Motor neuron (in vitro differentiated cells): ENCODE results near the gene PTPRE. TPM values are rescaled to one million over a fixed set of nuclear protein-coding genes. Genes with fewer than 3 reads are reported as not detected.

Experiments used
- ATAC-seq, 8 experiments: fragments of 200-7000 bp; cut with Tn5 transposase; replicated peaks in 6 of 8; 2 replicates each; pipeline ENCODE4 v1.8.0; 2021; ENCODE audit warnings: mild to moderate bottlenecking in 8 of 8, moderate library complexity in 8 of 8
- H3K27ac ChIP-seq, 2 donors: fragments of 250-450 bp; sonication (Bioruptor Pico); 2 replicates each; pipeline ENCODE4 v1.9.0; 2021; ENCODE audit warnings: antibody characterized with exemption in 2 of 2, mild to moderate bottlenecking in 2 of 2, moderate library complexity in 1 of 2
- H3K4me1 ChIP-seq, 2 donors: fragments of 250-450 bp; sonication (Bioruptor Pico); replicated peaks in 1 of 2; 2 replicates each; pipeline ENCODE4 v1.6.1; 2021; ENCODE audit warnings: antibody characterized with exemption in 2 of 2, mild to moderate bottlenecking in 2 of 2, moderate library complexity in 1 of 2
- H3K4me3 ChIP-seq, 5 donors: fragments of 250-450 bp; sonication (Bioruptor Pico); 2 replicates each; pipeline ENCODE4 v1.9.0; 2021; ENCODE audit warnings: antibody characterized with exemption in 5 of 5, mild to moderate bottlenecking in 5 of 5, moderate library complexity in 4 of 5
- WGBS, 10 experiments: fragments of 450-650 bp; shearing (Covaris generic); methylation state at CpG; one replicate each; pipeline ENCODE4 v1.0.0; 2022; 5-methylcytosine and 5-hydroxymethylcytosine counted together
- in situ Hi-C, 9 experiments: fragments of 400-800 bp; cut with MboI; loops; one replicate each; pipeline ENCODE4 v1.15.0; 2021; ENCODE audit warnings: low sequenced_read_pairs in 9 of 9, low pct_unique_long_range_greater_than_20kb in 2 of 9; ENCODE audit not compliant: unreplicated experiment in 9 of 9
- total RNA-seq, 8 experiments: library from RNA; unstranded; fragments of 300-600 nt; gene quantifications; 2 replicates each; pipeline versions ENCODE4 v1.2.3 to v1.2.4, GENCODE V29; 2022

PTPRE gene
- total RNA-seq, 8 experiments from 2014 or later = 0.09 to 17.6 (median 3.9) TPM

GRCh38 chr10:127905001-127905847 is 1.7 kb upstream of the PTPRE start:
- no peak for ATAC-seq
- Histone ChIP-seq H3K4me3 (no peak overlapping the region), H3K27ac (no peak overlapping the region), H3K4me1 (peaks cover 13 to 20% of the 10 kb centered on the region in 2 donors)
- in situ Hi-C loops = loop anchor here in 5 of 9 experiments (5.0 to 25.0 kb wide), 4 partner anchors 100 to 170 kb away; no protein-coding TSS in a partner anchor
- 25 to 79% (median 65%) methylated on average over 1 to 11 of the region's 14 CpGs; no CpG with 5 or more reads in 2 of the 10 experiments for WGBS, 10 experiments

GRCh38 chr10:127905848-127906261 is 1.0 kb upstream of the PTPRE start:
- peaks cover 13 to 20% of the 10 kb centered on the region in 2 donors for H3K4me1 ChIP-seq
- H3K4me3 ChIP-seq = no peak overlapping the region
- H3K27ac ChIP-seq = no peak overlapping the region
- 50 to 100% (median 74%) methylated on average over 1 to 4 of the region's 10 CpGs; no CpG with 5 or more reads in 5 of the 10 experiments for whole genome bisulfite sequencing, 10 experiments
- ATAC-seq = no peak
- in situ Hi-C loops = loop anchor here in 5 of 9 experiments (5.0 to 25.0 kb wide), 4 partner anchors 99 to 169 kb away; no protein-coding TSS in a partner anchor

DNA sequence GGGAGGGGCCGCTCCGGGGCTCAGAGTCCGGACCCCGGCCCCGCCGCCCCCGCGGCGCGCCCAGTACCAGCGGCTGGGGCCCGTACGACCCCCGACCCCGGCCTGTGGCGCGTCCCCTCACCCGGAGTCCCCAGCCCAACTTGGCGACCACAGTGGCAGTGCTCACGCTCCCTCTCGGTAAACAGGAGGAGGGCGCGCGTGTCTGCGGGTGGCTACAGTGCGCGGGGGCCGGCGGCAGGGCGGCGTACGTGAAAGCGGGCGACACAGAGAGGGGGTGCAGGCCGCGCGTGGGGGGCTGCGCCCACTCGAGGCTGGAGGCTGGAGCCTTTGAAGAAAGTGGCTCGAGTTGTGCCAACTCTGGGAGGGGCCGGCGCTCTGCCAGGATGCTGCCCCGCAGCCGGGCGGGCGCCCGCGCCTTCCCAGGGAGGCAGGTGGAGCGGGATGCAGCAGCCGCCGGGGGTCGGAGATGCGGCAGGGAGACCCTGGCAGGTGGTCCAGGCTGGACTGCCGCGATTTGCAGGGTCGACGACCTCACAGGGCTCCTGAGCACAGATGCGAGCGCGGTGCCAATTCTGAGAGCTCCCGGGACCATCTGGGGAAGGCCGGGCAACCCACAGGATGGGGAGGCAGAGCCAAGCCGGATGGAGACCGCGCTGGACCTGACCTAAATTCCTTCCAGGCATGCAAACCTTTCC is 655 bp downstream of the PTPRE start:
- Histone ChIP-seq H3K27ac (peak overlapping the region in 1 of 2 donors; percentile 27), H3K4me3 (peak overlapping the region; percentile 40 to 66 (median 52)), H3K4me1 (peaks cover 13 to 23% of the 10 kb centered on the region in 2 donors)
- in situ Hi-C loops = loop anchor here in 5 of 9 experiments (5.0 to 25.0 kb wide), 4 partner anchors 97 to 167 kb away; no protein-coding TSS in a partner anchor
- 17 to 67% (median 40%) methylated on average over 1 to 3 of the region's 65 CpGs; no CpG with 5 or more reads in 7 of the 10 experiments for WGBS, 10 experiments
- ATAC-seq = peak in 5 of 8 experiments; percentile 44 to 57 (median 55)

GRCh38 chr10:127908106-127908958 is 1.4 kb downstream of the PTPRE start:
- Histone ChIP-seq H3K27ac (peak overlapping the region in 1 of 2 donors; percentile 17), H3K4me1 (peaks cover 13 to 23% of the 10 kb centered on the region in 2 donors), H3K4me3 (peak overlapping the region; percentile 40 to 66 (median 52))
- WGBS, 10 experiments = 0 to 71% (median 55%) methylated on average over 1 to 6 of the region's 13 CpGs; no CpG with 5 or more reads in 1 of the 10 experiments
- ATAC-seq = peak in 7 of 8 experiments; percentile 15 to 59 (median 48)
- in situ Hi-C loops = loop anchor here in 5 of 9 experiments (5.0 to 25.0 kb wide), 4 partner anchors 96 to 166 kb away; no protein-coding TSS in a partner anchor

- Histone ChIP-seq H3K4me3 (no peak overlapping the region), H3K4me1 (peaks cover 13 to 23% of the 10 kb centered on the region in 2 donors), H3K27ac (peak overlapping the region in 1 of 2 donors; percentile 48)
- ATAC-seq = no peak
- WGBS, 10 experiments = 0 to 87% (median 53%) methylated on average over 1 to 4 of the region's 8 CpGs; no CpG with 5 or more reads in 6 of the 10 experiments
- in situ Hi-C loops = loop anchor here in 5 of 9 experiments (5.0 to 25.0 kb wide), 4 partner anchors 96 to 166 kb away; no protein-coding TSS in a partner anchor
Observed at GRCh38 chr10:127908959-127909267, 2.0 kb downstream of the PTPRE start.

DNA sequence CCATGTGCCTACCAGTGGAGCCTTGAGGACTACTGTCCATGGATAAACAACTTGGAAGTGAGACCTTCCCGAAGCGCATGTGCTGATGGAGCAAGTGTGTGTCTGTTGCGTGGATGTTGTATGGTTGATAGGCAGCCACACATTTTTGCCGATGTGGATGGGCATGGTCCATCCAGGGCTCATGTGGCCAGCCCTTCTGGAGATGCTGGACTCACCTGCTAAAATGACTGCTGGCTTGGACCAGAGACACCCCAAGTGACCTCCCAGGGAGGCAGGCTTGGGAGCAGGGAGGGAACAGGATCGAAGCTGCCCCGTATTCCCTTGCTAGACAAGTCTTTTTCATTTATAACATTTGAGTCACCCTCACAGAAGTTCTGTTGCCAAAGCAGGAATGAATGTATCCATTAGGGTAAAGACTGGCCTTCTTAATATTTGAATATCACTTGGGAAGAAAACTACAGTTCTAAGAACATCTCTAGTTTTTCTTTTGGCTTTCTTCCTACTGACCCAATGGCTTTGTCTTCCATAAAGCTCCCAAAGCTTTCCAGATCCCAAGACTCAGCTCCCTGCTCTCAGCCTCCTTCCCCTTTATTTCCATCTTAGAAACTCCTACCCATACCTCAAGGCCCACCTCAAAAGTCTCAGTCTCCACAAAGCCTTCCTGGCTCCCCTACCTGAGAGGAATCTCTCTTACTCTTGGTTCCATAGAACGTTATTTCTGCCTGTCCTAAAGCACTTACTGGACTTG is 3.0 kb downstream of the PTPRE start:
- Histone ChIP-seq H3K4me3 (no peak overlapping the region), H3K4me1 (peaks cover 13 to 23% of the 10 kb centered on the region in 2 donors), H3K27ac (no peak overlapping the region)
- WGBS, 10 experiments = 47 to 100% (median 90%) methylated on average over 2 to 6 of the region's 7 CpGs; no CpG with 5 or more reads in 2 of the 10 experiments
- ATAC-seq = no peak
- in situ Hi-C loops = loop anchor here in 6 of 9 experiments (5.0 to 25.0 kb wide), 5 partner anchors 95 to 165 kb away; no protein-coding TSS in a partner anchor

- in situ Hi-C loops = loop anchor here in 4 of 9 experiments (5.0 to 25.0 kb wide), 2 partner anchors 102 to 107 kb away; no protein-coding TSS in a partner anchor
- H3K4me1 ChIP-seq = peaks cover 13 to 23% of the 10 kb centered on the region in 2 donors
- no peak for ATAC-seq
- 20 to 100% (median 80%) methylated on average over 1 to 2 of the region's 2 CpGs; no CpG with 5 or more reads in 5 of the 10 experiments for WGBS, 10 experiments
- H3K4me3 ChIP-seq = no peak overlapping the region
- H3K27ac ChIP-seq = no peak overlapping the region
Observed at GRCh38 chr10:127910464-127910770, 3.5 kb downstream of the PTPRE start.

DNA sequence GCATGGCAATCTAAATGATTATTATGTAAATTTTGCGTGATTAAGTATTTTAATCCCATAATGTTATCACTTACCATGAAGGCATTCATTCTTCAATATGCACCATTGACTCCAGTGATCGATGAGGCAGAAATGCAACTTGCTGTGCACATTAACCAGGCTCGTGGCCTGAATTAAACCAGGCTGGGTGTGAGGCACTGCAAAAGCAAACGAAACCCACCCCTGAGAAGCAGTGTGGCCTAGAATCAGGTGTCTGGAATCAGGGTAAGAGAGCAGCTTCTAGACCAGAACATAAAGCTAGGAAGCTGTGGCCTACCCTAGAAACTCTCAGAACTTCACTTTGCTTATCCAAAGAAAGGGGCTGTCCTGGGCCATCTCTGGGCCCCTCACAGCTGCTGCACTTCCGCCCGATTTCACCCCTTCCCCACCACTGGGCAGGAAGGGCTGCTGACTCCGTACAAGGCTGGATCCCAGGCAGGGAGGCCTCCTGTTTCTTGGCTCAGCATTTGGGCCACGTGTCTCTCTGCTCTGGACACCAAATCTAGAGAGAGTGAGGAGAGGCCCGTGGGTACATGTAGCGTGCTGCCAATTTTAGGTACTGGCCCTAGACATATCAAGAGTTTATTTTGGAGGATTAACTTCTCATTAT is 4.4 kb downstream of the PTPRE start:
- ATAC-seq = no peak
- Histone ChIP-seq H3K4me1 (peaks cover 13 to 23% of the 10 kb centered on the region in 2 donors), H3K4me3 (no peak overlapping the region), H3K27ac (no peak overlapping the region)
- in situ Hi-C loops = loop anchor here in 4 of 9 experiments (5.0 to 25.0 kb wide), 2 partner anchors 101 to 106 kb away; no protein-coding TSS in a partner anchor
- WGBS, 10 experiments = 7 to 100% (median 56%) methylated on average over 1 to 7 of the region's 10 CpGs

GRCh38 chr10:127911867-127912257 is 5.0 kb downstream of the PTPRE start:
- H3K4me3 ChIP-seq = no peak overlapping the region
- WGBS, 10 experiments = 60 to 100% (median 79%) methylated on average over 1 to 4 of the region's 4 CpGs; no CpG with 5 or more reads in 4 of the 10 experiments
- ATAC-seq = no peak
- in situ Hi-C loops = loop anchor here in 4 of 9 experiments (5.0 to 25.0 kb wide), 2 partner anchors 100 to 105 kb away; no protein-coding TSS in a partner anchor
- peaks cover 13 to 20% of the 10 kb centered on the region in 2 donors for H3K4me1 ChIP-seq
- H3K27ac ChIP-seq = no peak overlapping the region

GRCh38 chr10:127912607-127913367 is 5.9 kb downstream of the PTPRE start:
- peaks cover 11 to 19% of the 10 kb centered on the region in 2 donors for H3K4me1 ChIP-seq
- no peak overlapping the region for H3K4me3 ChIP-seq
- in situ Hi-C loops = loop anchor here in 4 of 9 experiments (5.0 to 25.0 kb wide), 2 partner anchors 100 to 105 kb away; no protein-coding TSS in a partner anchor
- WGBS, 10 experiments = 0 to 98% (median 80%) methylated on average over 1 to 11 of the region's 12 CpGs; no CpG with 5 or more reads in 3 of the 10 experiments
- no peak overlapping the region for H3K27ac ChIP-seq
- no peak for ATAC-seq
